Measurements from ENCODE around the gene PTPRG.

GRCh38 chr3:61821823-61822251 is 260.5 kb downstream of the PTPRG start:
- TF ChIP-seq CTCF (IDR thresholded peaks at IDR 0.05): no peak
- no peak for TF ChIP-seq POLR2A (IDR thresholded peaks at IDR 0.05)
